Activated CD4-positive, alpha-beta T cell treated with anti-CD3 and anti-CD28 coated beads, Interleukin-2, amount 50 U/mL, for 48 hours (primary cell): Measurements from ENCODE around the gene CSNK1D.
A peak's percentile ranks its signal among the peaks of the same experiment; 100 is the strongest.

Source experiments
- DNase-seq, 2 experiments: peaks; one replicate each; pipeline ENCODE4 v3.0.0-alpha.2; 2020

The CSNK1D gene

DNA sequence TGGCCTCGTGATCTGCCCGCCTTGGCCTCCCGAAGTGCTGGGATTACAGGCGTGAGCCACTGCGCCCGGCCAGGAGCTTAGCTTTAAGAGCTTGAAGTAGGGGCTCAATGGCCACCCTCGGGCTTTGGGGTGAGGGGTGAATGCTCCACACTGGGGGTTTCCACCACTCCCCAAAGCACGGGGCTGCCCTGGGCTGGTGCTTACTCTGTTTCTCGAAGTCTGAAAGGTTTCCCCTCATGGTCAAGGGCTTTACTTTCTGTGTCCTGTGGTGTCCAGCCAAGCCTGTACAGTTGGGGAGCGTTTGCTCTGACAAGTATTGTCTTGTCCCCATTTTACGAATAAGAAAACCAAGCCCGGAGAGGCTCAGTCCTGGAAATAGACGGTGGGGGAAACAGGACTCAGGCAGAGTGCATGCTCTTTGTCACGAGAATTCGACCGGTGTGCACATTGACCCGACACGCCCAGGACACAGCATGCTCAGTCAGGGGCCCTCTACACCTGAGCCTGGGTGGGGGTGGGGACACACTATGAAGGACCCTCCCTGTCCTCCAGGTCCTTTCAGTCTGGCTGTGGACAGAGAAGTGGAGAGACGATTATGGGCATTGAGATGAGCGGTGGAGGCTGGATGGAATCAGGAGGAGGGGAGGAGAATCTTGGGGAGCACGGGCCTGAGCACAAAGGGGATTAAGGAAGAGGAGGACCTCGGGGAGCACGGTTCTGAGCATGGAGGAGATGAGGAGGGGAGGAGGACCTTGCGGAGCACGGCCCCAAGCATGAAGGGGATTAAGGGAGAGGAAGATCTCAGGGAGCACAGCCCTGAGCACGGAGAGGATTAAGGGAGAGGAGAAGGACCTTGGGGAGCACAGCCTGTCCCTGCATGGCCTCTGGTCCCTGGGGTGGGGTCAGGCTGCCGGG is 36.4 kb upstream of the CSNK1D start:
- DNase-seq: no peak

GRCh38 chr17:82305727-82306300 is 32.3 kb upstream of the CSNK1D start:
- no peak for DNase-seq

DNA sequence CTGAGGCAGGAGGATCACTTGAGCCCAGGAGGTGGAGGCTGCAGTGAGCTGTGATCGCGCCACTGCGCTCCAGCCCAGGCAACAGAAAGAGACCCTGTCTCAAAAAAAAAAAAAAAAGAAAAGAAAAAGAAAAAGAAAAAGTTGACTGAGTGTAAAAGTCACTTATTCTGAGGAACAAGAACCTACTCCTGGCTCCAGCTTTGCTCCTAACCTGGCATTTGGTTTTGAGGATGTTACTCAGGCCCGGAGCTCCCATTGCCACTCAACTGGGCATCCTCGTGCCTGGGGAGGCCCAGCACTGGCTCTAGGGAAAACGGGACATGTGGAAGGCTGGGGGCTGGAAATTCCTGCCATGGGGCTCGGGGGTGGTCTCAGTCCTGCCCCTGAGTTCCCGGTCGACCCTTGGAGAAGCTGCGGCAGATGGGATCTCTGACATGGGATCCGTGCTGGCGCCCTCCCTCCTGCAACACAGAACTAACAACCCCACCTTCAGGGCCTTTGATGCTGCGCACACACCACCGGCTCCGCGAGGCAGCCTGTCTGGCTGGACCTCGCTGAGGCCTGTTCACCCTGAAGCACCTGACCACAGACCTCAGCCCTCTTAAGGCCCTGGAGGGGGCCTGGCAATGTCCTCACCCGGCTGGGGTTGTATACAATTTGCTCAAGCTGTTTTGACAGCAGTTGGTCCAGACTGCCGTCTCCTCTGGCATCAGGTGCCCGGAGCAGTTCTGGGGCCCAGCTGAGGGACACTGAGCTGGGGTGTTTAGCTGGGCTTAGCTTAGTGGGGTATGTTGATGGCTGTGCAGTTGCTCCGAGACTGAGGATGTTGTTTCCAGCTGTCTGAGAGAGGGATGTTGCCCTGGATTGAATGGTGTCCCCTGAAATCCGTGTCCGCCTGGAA is 31.6 kb upstream of the CSNK1D start:
- DNase-seq: no peak

- no peak for DNase-seq
These were observed 30.7 kb upstream of the CSNK1D start for GRCh38 chr17:82303944-82304808.

DNA sequence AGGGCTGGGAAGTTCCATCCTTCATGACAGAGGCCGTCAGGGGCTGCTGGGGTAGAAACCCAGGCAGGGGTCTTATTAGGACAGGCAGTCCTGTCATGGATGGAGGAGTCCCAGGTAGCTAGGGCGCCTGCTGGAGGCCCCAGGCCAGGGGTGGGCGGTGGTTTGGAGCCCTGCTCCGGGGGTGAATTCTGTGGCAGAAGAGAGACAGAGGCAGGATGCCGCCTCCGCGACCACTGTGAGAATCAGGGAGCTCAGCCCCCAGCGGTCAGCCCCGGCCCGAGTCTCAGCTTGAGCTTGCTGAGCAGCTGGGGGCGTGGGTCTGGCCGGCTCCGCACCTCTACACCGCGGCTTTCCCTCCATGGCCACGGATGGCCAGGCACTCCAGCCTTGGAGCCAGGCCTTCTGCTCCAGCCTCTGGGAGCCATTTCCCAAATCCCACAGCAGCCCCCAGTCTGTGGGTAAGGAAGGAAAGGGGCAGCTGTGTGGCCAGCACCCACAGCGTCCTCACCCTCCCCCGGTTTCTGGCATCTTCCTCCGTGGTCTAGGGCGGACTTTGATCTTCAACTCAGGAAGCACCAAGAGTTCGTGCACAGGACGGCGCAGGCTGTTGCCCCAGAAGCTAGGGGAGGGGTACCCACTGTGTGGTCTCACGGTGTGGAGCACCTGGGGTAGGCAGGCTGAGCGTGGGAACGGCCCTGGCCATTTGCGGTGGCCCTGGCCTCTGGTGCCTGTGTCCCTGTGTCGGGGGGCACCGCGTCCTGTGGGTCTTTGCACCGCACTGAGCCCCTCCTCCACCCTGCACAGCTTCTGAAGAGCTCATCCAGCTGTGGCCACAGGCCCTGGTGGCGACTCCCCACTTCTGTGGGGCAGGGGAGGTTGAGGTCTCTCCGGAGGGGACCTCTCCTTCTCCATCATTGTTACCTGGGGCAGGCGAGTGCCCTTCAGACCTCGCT is 29.8 kb upstream of the CSNK1D start:
- DNase-seq: peak in 1 of 2 experiments; percentile 57

GRCh38 chr17:82302568-82302963 is 29.1 kb upstream of the CSNK1D start:
- peak in 1 of 2 experiments; percentile 48 for DNase-seq

DNA sequence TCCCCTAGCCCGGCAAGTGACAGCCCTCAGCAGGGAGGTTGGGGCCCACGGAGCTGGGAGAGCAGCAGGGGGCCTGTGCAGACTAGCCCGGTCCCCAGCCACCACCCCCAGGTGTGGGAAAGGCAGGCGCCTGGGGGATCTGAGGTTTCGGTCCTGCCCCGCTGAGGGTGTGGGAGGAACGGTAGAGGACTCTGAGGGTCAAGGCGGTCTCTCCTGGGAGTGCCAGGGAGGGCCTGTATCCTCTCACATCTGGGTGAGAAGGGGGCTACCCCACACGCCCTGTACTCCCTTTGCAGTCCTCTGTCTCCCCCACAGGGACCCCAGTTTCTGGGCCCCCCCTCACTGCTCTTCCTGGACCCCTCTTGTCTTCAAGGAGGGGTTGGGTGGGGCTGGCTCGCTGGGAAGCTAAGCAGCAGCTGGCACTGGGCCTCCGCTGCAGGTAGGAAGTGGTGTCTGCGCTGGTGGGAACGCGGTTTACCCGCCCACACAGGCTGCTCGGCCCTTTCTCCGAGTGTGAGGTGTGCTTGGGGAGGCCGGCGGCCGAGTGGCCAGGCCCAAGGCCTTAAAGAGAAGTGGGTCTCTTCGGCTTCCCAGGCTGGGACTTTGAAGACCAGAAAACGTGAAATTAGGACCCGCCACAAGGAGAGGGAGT is 28.5 kb upstream of the CSNK1D start:
- DNase-seq: peak; percentile 78 to 84

DNA sequence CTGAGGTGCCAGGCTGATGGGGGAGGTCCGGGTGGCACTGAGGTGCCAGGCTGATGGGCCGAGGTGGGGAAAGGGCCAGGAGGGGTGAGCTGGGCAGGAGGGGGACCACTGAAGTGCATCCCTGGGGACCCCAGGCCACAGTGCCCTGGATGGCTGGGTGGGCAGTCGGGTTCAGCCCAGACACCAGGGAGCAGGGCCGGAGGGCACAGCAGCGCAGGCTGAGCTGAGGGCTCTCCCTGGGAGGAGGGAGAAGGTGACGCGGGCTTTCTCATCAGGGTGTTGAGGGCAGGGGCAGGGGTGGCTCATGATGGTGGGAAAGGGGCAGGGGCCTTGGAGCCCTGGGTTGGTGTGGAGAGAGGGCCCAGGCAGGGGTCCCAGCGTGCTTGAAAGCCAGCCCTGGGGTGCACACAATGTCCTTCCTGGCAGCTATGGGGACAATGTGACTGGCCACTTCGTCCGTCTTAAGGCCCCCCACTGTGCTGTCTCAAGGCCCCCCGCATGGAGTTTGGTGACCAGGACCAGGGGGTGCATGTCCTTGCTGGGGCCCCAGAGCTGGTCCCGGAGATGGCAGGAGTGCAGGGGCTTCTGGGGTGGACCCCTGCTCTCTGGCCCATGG is 27.9 kb upstream of the CSNK1D start:
- no peak for DNase-seq

DNA sequence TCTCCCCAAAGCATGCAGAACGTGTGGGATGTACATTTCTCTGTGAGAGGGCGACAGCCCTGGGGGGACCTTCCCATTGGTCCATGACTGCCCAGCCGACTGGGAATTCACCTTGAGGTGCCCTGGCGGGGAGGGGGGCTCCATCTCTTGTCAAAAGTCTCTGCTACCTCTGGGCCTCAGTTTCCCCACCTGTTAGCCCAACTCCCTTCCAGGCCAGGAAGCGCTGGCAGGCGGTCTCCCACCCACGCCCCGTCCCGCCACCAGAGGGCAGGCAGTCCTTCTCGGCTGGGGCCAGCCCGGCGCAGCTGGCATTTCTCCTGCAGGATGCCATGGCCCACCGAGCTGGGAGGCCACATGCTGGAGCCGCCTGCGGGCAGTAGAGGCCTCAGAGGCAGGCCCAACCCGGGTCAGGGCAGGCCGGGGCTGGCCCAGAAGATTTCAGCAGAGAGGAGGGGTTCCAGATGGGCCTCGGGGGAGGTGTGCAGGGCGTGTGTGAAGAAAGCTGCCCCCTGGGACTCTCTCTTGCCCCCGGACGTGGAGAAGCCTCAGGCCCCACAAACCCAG is 27.3 kb upstream of the CSNK1D start:
- peak; percentile 80 to 85 for DNase-seq

- DNase-seq: no peak
These were observed 26.7 kb upstream of the CSNK1D start for GRCh38 chr17:82300228-82300627.

- peak; percentile 68 to 75 for DNase-seq
These were observed 26.0 kb upstream of the CSNK1D start for GRCh38 chr17:82299452-82299851.

DNA sequence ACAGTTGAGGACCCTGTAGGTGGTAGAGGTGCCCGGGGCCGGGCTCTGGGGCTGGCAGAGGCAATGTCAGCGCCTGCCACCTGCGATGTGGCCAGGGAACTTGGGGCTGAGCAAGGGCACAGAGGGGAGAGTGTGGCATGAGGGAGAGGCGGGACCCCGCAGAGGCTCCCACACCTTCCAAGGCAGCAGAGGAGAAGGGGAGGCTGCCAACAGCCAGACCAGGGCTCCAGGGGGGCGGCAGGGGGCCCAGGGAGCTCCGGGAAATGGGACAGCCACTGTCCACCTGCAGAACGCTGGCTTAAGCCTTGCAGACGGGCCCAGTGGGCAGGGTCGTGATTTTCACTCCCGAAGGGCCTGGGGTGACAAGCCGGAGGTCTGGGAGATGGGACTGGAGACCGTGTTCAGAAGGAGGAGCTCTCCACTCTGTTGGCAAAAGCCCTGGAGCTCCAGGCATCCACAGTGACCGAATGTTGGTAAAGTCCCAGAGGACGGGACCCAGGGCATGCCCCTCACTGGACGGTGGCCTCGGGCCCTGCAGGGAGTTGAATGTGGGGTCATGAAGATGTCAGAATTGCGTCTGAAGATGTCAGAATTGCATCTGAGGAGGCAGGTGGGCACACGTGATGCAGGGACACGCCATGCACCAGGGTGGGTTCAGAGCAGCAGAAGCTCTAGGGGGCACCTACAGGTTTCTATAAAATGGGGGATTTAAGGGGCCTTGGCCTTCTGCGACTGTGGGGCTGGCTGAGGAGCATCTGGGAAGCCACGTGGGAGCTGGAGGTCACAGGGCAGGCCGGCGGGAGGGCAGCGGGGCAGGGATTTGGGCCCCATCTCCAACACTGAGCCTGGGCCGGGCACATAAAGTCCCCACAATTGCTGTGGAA is 25.3 kb upstream of the CSNK1D start:
- no peak for DNase-seq

DNA sequence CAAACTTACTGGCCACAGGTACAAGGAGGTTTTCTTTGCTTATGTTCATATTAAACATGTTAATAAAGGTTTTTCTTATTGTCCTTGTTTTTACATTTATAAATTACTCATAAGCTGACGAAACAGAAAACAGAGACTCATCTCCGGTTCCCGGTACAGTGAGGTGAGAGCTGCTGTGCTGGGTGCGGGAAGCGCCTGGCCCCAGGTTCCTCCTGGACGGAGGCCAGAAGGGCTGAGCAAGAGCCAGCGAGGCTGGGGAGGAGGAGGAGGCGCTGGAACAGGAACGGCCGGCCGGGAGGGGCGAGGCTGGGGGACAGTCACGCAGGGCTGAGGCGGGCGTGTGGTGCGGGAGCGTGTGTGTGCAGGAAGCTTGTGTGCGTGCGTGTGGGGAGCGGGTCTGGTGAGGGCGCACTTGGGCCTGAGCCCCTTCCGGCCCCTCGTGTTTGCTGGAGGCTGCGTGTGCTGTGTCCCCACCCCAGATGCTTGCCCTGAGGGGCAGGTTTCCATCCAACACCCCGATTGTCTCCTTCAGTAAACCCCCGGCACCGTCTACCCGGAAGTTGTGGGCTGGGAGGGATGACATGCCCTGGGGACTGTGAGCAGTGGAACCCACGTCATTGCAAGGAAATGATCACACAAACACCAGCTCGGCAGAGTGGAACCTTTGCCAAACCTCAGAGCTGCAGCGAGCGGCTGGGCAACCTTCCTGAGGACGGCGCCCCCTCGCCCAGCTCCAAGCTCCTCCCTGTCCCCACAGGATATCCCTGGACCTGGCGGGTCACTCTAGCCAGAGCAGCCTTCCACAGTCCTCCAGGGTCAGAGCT is 24.4 kb upstream of the CSNK1D start:
- DNase-seq: peak; percentile 91 to 94

DNA sequence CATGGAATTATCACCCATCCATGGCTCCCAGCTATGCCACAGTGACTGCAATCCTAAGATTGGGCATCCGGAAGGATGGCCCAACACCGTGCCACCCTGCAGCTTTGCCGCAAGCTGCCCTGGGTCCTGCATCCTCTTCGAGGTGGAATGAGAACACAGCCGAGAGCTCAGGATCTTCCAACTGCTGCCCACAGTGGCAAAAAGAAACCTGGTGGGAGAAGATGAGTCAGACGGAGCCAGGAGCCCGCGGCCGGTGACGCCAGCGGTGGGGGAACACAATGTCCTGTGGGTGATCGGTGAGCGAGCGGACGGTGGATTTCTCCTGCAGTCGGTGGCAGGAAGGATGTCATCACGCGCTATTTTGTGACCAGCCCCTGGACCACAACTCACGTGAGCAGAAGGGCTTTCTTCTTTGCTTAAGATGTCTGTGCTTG is 23.8 kb upstream of the CSNK1D start:
- peak; percentile 92 to 94 for DNase-seq

DNA sequence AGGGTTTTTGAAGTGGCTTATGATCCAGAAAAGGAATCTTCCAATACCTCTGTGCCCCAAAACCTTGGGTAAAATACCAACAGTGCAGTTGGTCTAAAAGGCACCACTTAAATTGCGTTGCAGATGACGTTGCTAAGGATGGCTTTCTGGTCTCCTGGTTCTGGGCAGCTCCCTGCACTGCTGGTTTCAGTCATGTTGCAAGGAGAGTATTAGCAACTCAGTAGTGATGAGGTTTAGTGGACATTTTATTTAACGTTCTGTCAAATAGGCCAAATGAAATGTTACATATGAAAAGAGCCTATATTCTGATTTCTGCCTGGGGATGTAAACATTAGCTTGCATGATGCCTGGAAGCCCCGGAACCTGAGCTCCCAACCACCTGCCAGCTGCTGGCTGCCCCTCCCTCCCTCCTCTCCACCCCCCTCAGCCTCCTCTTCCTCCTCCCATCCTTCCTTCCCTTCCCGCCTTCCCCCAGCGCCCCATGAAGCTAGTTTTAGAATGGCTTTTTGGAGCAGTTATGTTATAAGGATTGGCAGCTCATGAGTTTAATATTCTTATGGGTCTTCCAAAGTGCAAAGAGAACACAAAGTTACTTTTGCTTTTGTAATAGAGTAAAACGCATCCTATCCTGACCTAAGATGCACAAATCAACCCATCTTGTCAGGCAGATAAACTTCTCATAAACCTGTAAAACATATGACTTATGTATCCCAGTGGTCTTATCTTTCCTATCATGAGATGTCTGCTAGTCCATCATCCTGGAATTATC is 23.2 kb upstream of the CSNK1D start:
- DNase-seq: no peak

GRCh38 chr17:82295472-82295814 is 21.9 kb upstream of the CSNK1D start:
- no peak for DNase-seq
